ENCODE measurements around the gene MRGPRG.

Gene MRGPRG

DNA sequence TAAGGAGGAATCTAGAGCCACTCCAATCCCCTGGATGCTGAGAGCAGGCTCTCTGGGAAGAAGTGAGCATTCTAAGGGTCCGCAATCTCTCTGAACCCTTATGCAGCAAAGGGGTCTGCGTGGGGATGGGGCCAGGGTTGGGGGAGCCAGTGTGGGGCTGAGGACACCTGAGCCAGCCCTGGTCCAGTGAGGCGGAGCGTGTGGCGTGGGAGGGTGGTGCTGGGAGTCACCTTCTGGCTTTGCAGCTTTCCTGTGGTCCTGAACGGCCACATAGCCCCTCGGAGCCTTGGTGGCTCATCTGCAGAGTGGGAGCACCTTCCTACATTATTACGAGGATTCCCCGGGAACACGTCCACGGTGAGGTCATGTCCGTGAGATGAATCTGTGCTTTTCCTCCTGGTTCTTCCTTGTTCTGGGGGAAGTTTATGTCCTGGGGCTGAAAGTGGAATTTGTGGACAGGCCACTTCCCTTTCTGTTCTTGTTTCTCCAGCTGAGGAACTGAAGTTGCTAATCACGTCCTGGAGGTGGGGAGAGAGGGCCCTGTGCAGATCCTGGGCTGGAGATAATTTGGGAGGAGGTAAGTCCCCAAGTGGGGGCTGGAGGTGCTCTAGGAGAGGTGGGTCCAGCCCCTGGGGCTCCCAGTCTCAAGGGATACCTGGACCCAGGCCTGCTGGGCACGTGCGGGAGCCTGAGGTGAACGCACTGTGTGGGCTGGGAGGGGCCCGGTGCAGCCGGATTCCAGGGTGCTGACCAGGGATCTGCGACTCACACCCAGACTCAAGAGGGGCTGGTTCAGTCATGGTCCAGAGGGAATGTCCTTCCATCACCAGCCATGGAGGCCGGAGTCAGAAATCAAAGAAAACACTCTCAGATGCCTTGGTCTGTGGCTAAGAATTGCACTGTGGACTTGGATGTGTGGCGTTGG lies 7.5 kb upstream of the MRGPRG start:
- no peak for DNase-seq (ENCODE audit: low read depth)

DNA sequence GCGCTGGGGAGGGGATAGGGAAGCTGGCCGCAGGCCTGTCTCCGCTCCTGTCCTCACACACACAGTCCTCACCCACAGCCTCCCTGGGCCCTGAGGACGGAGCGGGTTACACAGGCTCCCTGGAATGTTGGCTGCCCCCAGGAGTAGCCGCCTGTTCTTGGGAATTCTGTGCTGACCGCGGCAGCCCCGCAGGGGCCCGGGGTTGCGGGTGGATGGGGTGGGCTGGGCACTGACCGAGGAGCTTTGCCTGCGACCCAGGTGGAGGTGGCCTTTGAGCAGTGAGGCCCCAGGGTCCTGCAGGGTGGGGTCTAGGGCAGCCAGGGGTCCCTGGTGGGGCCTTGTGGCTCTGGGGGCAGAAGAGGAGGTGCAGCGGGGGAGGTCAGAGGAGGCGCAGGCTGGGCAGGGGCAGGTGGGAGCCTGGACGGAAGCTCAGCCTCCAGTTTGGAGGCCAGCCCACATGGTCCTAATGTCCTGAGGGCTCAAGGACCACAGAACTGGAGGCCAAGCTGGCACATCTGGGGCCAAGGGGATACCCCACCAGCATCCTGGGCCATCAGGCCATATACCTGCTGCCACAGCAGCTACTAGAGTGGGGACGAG lies 6.6 kb upstream of the MRGPRG start:
- DNase-seq (ENCODE audit: low read depth): no peak

DNA sequence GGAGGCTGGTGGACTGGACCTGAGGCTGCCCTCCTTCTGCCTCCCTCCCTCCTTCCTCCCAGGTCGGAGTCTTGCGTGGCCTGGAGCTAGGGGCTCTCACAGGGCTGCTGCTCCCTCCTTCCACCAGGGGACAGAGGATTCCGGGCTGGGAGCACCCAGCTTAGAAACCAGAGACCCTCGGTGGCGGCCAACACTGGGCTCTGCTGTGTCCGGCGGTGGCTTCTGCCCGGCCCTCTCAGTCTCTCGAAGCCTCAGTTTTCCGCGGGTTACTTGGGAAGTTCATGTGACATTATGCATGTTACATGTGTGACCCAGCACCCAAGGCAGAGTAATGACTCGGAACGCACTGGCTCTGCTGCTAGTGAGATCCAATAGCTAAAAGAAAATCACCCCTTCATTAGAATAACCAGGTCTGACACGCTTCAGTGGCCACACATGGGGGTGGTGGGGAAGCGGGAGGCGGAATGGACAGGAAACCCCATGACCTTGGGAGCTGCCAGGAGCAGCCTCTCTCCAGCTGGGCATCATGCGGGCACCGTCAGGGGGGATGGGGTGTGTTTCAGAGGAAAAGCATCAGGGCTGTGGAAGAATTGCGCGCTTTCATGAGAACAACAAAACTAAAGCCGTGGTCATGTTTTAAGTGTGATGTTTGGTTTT lies 5.9 kb upstream of the MRGPRG start:
- DNase-seq (ENCODE audit: low read depth): no peak

- no peak for DNase-seq (ENCODE audit: low read depth)
These were observed 5.3 kb upstream of the MRGPRG start for GRCh38 chr11:3223932-3224381.

DNA sequence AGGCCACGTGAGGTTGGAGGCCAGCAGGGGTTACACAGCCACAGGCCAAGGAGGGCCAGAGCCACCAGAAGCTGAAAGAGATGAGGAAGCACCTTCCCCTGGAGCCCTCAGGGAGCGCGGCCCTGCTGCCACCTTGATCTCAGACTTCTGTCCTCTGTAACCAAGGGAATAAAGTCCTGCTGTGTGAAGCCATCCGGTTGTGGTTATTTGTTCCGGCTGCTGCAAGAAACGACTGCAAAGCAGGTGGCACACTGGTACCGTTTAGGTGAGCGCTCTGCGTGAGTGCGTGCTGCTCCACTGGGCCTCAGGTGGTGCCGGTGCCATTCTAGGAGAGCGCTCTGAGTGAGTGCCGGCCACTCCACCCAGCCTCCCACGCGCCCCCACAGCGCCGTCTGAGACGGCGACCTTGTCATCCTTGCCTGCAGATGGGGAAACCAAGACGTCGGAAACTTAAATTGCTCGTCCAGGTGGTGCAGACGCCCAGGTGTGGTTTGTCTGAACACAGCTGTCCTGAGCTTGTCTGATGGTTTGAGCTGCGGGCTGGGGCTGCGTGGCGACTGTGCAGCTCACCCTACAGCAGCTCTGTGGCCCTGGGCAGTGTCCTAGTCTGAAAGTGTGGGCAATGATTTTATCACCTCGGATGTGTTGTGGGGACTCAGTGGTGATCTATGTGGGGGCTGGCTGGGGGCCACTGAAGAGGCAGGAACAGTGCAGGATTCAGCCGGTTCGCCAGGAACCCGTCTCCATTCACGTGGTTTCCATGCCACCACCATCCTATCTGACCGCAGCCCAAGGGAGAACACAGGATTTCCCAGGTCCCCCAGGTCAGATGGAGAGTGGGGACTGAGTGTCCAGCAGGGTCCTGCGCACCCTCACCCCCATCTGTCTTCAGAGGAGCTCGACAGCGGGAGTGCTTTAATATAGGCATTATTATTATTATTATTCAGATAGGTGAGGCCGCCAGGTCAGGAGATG lies 4.6 kb upstream of the MRGPRG start:
- no peak for DNase-seq (ENCODE audit: low read depth)

GRCh38 chr11:3222003-3222855 lies 3.6 kb upstream of the MRGPRG start:
- DNase-seq (ENCODE audit: low read depth): no peak

DNA sequence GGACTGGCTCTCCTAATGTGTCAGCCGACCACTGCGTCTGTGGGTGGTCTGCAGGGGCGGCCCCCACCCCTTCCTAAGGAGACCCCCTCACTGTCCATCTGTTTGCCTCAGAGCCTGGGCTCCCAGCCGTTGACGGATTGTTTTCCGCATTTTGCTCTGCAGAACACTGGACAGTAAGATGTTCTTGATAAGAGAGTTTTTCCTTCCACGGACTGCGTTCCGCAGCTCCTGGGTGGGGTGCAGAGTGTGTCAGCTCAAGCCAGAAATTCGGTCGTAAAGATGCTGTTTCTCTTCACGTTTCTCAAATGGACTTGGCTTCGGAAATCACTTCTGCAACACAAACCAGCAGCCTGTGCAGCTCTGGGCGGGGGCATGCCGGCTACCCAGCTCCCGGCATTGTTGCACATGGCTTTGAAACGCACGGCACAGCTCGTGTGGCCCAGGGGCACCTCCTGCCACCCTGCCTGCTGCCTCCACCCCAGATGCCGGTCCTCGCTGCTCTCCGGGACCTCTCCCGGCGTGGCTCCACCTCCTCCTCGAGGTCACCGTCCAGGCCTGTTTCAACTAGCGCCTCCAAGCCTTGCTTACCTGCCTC lies 2.9 kb upstream of the MRGPRG start:
- no peak for DNase-seq (ENCODE audit: low read depth)

GRCh38 chr11:3220521-3221407 lies 2.2 kb upstream of the MRGPRG start:
- DNase-seq (ENCODE audit: low read depth): no peak

DNA sequence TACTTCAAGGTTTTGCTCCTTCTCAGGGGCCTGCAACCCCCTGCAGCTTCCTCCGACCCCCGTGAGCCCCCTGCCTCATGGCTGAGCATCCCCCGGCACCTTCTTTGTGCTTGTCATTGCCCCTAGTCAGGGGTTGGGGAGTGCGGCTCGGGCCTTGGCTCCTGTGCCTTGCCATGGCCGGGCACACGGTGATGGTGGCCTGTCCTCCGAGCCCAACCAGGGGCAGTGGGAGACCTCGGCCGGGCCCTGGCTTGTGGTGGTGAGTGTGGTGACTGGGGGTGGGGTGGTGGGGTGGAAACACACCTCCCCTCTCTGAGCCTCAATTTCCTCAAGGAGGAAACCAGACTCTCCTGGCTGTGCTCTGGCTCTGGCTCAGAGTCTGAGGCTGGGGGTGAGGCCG lies 1.5 kb upstream of the MRGPRG start:
- DNase-seq (ENCODE audit: low read depth): no peak

DNA sequence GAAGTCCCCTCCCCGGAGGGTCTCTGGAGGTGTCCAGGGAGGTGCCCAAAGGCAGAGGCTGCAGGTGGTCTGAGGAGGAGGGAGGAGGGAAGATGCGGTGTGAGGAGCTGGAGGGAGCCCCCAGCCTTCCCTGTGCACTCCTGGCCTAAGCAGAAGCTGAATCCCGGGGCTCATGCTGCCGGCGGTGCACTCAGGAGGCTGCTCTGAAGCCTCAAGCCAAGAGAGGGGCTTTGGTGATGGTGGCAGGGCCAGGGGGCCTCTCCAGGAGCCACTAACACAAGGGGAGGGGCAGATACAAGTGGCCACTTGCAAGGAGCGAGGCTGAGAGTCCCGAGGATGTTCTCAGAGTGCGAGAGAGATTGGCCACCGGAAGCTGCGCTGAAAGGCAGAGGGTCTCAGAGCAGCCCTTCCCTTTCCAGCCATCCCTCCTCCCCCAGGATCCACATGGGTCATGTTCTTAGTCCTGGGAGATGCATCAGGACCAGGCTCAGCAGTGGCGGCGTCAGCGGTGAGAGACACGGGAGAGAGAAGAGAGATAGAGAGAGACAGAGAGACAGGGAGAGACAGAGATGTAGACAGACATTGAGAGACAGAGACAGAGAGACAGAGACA lies 774 bp upstream of the MRGPRG start:
- no peak for DNase-seq (ENCODE audit: low read depth)

GRCh38 chr11:3217818-3218482 lies 663 bp downstream of the MRGPRG start:
- DNase-seq (ENCODE audit: low read depth): no peak

DNA sequence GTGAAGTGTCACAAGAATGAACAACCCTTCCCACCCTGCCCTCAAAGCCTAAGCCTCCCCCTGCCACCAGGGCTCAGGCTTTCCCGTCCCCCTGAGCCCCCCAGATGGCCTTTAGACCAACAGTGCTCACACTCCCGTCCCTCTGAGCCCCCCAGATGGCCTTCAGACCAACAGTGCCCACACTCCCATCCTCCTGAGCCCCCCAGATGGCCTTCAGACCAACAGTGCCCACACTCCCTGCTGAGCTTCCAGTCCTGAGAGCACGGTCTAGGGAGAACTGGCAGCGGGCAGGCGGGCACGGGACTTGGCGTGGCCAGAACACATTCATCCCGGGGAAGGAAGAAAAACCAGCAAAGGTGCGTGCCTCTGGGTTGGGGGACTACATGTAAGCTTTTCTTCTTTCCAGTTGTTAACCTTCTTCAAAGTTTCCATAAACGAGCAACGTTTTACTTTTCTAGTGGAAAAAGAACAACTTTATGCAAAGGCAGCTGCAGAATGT lies 2.5 kb downstream of the MRGPRG start:
- no peak for DNase-seq (ENCODE audit: low read depth)

- DNase-seq (ENCODE audit: low read depth): no peak
These were observed 3.1 kb downstream of the MRGPRG start for GRCh38 chr11:3215346-3216026.

DNA sequence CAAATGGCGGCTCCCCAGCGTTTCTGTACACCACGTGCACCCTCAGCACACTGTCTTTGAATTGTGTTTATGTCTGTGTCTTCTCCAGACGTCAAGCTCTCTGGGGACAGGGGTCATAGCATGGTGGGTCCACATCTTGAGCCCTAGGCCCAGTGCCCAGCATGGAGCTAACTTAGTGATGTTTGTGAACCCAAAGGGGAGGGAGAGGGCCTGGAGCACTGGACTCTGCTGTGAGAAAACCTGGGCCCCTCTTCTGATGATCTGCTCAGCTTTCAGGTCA lies 4.3 kb downstream of the MRGPRG start:
- DNase-seq (ENCODE audit: low read depth): no peak

- DNase-seq (ENCODE audit: low read depth): no peak
These were observed 4.8 kb downstream of the MRGPRG start for GRCh38 chr11:3213659-3214419.

GRCh38 chr11:3208272-3208671 lies 10.3 kb downstream of the MRGPRG start:
- DNase-seq (ENCODE audit: low read depth): no peak

Measured in stromal cell of bone marrow (primary cell).